Measurements from ENCODE around the gene XRRA1.
"Not testable (repeated sequence)": the region's sequence is repeated elsewhere in the genome, so short reads cannot be mapped to it uniquely, and the experiment has no call there.

The XRRA1 gene

DNA sequence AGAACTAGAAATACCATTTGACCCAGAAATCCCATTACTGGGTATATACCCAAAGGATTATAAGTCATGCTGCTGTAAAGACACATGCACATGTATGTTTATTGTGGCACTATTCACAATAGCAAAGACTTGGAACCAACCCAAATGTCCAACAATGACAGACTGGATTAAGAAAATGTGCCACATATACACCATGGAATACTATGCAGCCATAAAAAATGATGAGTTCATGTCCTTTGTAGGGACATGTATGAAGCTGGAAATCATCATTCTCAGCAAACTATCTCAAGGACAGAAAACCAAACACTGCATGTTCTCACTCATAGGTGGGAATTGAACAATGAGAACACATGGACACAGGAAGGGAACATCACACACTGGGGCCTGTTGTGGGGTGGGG lies 55.9 kb downstream of the XRRA1 start:
- DNase-seq: not testable (repeated sequence)

- DNase-seq: no peak
Measured at GRCh38 chr11:74877132-74877531, 71.8 kb downstream of the XRRA1 start.

GRCh38 chr11:74871037-74871436 lies 77.9 kb downstream of the XRRA1 start:
- DNase-seq: no peak

GRCh38 chr11:74870485-74870884 lies 78.4 kb downstream of the XRRA1 start:
- DNase-seq: no peak

GRCh38 chr11:74866557-74866956 lies 82.3 kb downstream of the XRRA1 start:
- no peak for DNase-seq

DNA sequence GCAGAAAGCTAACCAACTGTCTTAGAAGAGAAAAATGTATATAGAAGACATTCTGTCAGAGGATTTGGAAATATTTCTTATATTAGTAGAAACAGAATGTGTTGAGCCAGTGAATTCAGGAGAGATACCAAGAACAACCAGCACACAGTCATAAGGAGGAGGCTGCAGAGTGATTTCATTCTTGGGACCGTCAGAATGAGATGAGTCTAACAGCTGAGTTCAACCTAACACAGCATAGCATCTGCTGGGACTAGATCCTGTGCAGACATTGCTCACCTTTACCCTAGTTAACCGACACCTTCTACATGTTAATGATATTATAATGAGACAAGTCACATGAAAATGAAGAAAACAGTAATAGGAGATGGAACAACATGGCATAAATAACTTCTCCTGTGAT lies 85.5 kb downstream of the XRRA1 start:
- no peak for DNase-seq

GRCh38 chr11:74860743-74861142 lies 88.1 kb downstream of the XRRA1 start:
- no peak for DNase-seq

DNA sequence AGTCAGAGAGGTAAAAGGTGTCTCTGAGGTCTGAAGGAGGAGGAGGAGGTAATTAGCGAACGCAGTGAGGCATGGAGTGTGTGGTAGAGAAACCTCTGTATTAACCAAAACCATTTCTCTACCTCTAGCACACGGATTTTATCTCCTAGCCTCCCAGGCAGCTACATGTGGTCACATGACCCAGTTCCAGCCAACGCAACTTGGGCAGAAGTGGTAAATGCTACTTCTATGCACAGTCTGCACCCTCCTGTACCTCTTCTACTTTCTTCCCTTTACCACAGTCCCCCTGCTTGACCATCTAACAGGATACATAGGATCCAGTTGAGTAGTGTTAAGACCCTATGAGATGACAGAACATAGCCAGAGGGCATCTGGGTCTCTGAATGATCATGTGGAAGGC lies 95.7 kb downstream of the XRRA1 start:
- no peak for DNase-seq

- DNase-seq: no peak
Measured at GRCh38 chr11:74849525-74850391, 99.1 kb downstream of the XRRA1 start.

DNA sequence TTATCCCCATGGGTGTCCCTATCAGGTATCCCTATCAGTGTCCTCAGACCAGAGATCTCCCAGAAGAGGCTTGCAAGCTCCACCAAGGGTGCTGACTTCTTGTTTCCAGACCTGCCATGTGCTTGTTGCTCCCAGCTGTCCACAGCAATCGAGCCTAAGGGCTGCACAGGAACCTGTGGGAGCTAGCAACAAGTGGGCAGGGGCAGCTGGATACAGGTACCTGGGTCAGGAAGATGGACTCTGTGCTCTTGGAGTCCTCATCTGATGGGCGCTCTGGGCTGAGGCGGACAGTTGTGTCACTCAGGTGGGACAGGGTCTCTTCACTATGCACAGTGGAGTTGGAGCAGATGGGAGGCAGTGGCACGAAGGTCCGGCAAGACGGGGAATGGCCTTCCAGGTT lies 101.0 kb downstream of the XRRA1 start:
- DNase-seq: no peak

DNA sequence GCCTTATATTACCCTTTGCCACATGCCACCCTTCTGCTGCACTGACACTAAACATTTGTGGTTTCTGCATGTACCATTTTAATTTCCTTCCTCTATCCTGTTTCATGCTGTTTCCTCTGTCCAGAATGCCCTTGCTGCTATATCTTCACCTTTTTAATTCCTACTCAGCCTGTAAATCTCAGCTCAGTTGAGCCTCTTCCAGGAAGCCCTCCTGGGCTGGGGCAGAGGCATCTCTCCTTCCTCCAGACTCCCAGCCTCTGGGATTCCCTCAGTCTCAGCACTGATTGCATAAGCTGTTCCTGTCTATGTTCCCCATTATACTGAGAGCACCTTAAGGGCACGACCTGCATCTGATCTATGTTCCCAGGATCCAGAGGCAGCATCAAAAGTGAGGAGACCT lies 101.5 kb downstream of the XRRA1 start:
- no peak for DNase-seq

GRCh38 chr11:74846770-74847169 lies 102.1 kb downstream of the XRRA1 start:
- DNase-seq: no peak

GRCh38 chr11:74845978-74846517 lies 102.8 kb downstream of the XRRA1 start:
- DNase-seq: no peak

GRCh38 chr11:74844865-74845264 lies 104.0 kb downstream of the XRRA1 start:
- no peak for DNase-seq

- no peak for DNase-seq
Measured at GRCh38 chr11:74844072-74844471, 104.8 kb downstream of the XRRA1 start.

DNA sequence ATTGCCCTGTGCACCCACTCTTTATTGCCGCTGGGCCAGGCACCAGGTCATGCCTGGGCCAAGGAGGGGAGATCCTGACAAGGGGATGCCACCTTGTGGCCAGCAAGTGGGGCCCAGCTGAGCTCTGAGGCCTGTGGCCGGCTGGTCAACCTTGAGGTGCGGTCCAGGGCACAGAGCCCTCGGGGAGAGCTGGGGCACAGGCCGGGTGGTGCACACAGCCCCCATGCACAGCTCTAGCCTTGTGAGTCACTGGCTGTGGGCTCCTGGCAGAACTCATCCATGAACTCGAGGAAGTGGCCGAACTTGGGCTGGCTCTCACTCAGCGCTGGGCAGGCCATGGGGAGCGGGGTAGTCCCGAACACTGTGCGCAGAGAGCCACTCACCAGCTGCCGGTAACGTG lies 105.9 kb downstream of the XRRA1 start:
- DNase-seq: no peak

DNA sequence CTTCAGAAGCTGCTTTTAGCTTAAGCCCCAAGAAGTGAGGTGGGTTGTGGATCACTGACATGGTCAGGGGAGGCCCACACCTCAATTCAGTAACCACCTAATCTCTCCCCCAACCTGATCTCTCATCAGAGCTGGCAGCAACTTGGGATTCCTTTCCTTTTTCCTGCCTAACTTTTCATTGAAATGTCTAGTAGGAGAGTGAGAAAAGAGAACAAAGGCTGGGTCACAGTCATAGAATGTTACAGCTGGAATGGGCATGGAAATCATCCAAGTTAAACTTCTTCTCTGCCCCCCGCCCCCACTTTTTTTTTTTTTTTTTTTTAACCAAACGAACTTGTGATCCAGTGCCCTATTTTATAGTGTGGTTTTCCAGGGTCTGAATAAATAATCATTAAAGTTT lies 108.4 kb downstream of the XRRA1 start:
- no peak for DNase-seq

GRCh38 chr11:74839971-74840370 lies 108.9 kb downstream of the XRRA1 start:
- DNase-seq: no peak

DNA sequence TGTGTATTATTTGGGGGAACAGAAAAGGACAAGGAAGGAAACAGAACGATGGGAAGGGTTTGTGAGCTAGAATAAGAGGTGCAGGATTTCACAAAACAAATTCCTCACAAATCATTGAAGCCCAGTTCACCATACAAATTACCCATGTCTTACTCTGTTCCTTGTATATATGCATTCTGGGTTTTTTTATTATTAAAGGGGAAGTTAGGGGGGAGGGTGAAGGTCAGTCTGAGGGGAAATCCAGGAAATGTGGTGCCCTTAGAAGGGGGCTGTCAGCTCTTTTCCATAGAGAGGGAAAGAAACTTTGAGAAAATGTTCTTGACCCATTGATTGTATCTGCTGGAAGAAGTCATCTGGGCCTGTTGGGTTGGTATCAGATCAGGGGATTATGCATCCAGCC lies 109.4 kb downstream of the XRRA1 start:
- DNase-seq: no peak

DNA sequence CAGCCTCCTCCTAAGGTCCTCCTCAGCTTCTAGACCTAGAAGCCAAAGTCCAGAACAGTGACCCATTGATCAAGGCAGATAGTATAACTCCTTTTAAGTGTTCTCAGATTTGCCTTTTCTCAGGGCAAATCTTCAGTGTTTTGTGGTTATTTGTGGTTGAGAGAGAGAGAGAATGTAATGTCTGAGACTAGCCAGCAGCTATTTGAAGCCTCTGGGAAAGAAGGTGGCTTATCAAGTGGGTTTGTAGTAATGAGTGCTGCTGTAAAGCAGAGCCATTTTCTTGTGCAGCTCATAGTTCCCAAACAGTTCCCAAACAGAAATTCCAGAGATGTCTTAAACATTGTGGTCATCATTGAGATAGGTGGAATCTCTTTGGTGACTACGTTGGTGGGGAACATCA lies 110.7 kb downstream of the XRRA1 start:
- DNase-seq: no peak

DNA sequence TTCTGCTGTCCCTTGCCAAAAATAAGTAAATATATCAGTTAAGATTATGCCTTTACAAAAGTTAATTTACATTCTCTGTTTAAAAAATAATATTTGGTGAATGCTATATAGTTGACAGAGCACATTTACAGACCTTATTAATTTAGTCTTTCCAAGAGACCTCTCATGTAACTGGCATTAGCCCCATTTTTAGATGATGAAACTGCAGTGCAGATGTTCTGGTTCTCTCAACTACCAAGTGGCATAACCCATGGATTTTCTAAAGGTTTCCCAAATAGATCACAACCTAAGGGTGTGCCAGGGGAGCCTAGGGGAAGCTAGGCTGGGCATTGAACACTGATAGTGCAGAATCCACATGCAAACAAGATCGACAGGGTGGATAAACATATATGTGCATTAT lies 111.7 kb downstream of the XRRA1 start:
- DNase-seq: no peak

DNA sequence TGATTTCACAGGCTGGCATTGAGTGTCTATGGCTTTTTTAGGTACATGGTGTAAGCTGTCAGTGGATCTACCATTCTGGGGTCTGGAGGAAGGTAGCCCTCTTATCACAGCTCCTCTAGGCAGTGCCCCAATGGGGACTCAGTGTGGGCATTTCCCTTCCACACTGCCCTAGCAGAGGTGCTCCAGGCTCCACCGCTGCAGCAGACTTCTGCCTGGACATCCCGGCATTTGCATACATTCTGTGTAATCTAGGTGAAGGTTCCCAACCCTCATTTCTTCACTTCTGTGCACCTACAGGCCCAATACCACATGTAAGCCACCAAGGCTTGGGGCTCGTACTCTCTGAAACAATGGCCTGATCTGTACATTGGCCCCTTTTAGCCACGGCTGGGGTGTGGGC lies 122.0 kb downstream of the XRRA1 start:
- DNase-seq: no peak

- DNase-seq: not testable (repeated sequence)
Measured at GRCh38 chr11:74825596-74825995, 123.3 kb downstream of the XRRA1 start.

DNA sequence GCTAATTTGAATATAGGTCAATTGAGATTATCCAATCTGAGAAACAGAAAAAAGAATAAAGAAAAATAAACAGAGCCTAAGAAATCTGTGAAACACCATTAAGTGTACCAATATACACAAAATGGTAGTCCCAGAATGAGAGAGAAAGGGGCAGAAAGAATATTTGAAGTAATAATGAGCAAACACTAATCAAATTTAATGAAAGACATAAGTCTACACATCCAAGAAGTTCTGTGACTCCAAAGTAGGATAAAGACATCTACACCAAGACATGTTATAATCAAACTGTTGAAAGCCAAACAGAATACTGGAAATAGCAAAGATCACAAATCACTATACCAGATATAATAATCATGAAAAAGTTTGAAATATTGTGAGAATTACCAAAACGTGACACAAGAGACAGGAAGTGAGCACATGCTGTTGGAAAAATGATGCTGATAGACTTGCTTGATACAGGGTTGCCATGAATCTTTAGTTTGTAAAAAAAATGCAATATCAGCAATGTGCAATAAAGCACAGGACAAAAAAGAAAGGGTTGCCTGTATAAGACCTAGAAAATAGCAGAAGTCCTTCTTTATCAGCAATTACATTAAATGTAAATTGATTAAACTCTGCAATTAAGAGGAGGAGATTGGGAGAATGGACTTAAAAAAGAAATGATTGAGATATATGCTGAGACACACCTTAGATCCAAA lies 124.5 kb downstream of the XRRA1 start:
- no peak for DNase-seq
